DLD1 (cell line): ENCODE measurements around the gene ACBD6.

ENCODE experiments used
- in situ Hi-C: cut with HindIII; loops from 2 replicates; pipeline ENCODE4 v1.10.0; 2017; ENCODE audit warnings: low sequenced_read_pairs

ACBD6 gene

GRCh38 chr1:180261030-180261429 is 241.3 kb downstream of the ACBD6 start:
- in situ Hi-C loops, result no loop called here

- in situ Hi-C loops, result no loop called here
Measured at GRCh38 chr1:180260541-180260940, 241.8 kb downstream of the ACBD6 start.

- in situ Hi-C loops, result no loop called here
Measured at GRCh38 chr1:180259431-180260338, 242.7 kb downstream of the ACBD6 start.

- in situ Hi-C loops, result no loop called here
Measured at GRCh38 chr1:180258935-180259334, 243.4 kb downstream of the ACBD6 start.

GRCh38 chr1:180258290-180258689 is 244.1 kb downstream of the ACBD6 start:
- in situ Hi-C loops, result no loop called here

- in situ Hi-C loops, result no loop called here
Measured at GRCh38 chr1:180257486-180257885, 244.9 kb downstream of the ACBD6 start.

- in situ Hi-C loops, result no loop called here
Measured at GRCh38 chr1:180257028-180257386, 245.4 kb downstream of the ACBD6 start.

- in situ Hi-C loops, result no loop called here
Measured at GRCh38 chr1:180256341-180257027, 245.9 kb downstream of the ACBD6 start.

- in situ Hi-C loops, result no loop called here
Measured at GRCh38 chr1:180255536-180256340, 246.6 kb downstream of the ACBD6 start.

- in situ Hi-C loops, result no loop called here
Measured at GRCh38 chr1:180254854-180255253, 247.5 kb downstream of the ACBD6 start.

- in situ Hi-C loops, result no loop called here
Measured at GRCh38 chr1:180254496-180254819, 247.9 kb downstream of the ACBD6 start.

- in situ Hi-C loops, result no loop called here
Measured at GRCh38 chr1:180253585-180254495, 248.5 kb downstream of the ACBD6 start.

- in situ Hi-C loops, result no loop called here
Measured at GRCh38 chr1:180252638-180253536, 249.5 kb downstream of the ACBD6 start.

- in situ Hi-C loops, result no loop called here
Measured at GRCh38 chr1:180251526-180252305, 250.7 kb downstream of the ACBD6 start.

GRCh38 chr1:180250883-180251509 is 251.4 kb downstream of the ACBD6 start:
- in situ Hi-C loops, result no loop called here

- in situ Hi-C loops, result no loop called here
Measured at GRCh38 chr1:180250499-180250770, 251.9 kb downstream of the ACBD6 start.

- in situ Hi-C loops, result no loop called here
Measured at GRCh38 chr1:180249725-180250498, 252.5 kb downstream of the ACBD6 start.
